ENCODE measurements around the gene GRK5.

DNA sequence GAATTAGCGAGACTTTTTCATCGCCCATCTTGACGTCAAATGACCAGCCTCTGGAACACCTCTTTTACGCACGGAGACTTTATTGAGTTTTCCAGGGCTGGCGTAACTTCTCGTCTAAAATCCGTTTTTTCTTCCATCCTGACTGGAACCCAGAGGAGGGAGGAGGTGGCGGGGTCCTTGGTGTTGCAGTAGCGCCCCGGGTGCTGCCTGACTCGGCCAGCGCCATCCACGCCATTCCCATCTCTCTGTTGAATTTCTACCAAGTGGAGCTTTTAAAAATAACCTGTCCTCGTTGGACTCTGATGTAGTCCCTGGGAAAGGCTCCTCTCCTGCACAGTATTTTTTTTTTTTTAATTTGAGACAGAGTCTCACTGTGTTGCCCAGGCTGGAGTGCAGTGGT is 179.3 kb downstream of the GRK5 start:
- TF ChIP-seq, protein P1, sequence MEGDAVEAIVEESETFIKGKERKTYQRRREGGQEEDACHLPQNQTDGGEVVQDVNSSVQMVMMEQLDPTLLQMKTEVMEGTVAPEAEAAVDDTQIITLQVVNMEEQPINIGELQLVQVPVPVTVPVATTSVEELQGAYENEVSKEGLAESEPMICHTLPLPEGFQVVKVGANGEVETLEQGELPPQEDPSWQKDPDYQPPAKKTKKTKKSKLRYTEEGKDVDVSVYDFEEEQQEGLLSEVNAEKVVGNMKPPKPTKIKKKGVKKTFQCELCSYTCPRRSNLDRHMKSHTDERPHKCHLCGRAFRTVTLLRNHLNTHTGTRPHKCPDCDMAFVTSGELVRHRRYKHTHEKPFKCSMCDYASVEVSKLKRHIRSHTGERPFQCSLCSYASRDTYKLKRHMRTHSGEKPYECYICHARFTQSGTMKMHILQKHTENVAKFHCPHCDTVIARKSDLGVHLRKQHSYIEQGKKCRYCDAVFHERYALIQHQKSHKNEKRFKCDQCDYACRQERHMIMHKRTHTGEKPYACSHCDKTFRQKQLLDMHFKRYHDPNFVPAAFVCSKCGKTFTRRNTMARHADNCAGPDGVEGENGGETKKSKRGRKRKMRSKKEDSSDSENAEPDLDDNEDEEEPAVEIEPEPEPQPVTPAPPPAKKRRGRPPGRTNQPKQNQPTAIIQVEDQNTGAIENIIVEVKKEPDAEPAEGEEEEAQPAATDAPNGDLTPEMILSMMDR (conservative IDR thresholded peaks at IDR 0.05; ENCODE audit: low read length) = no peak
- no peak for TF ChIP-seq EZH2phosphoT487 (IDR thresholded peaks at IDR 0.05; ENCODE audit: borderline replicate concordance)

Measured in Loucy (cell line).